SK-N-SH (cell line): ENCODE measurements around the gene B4GALNT4. TPM values are rescaled to one million over a fixed set of nuclear protein-coding genes. Genes with fewer than 3 reads are reported as not detected.

Source experiments
- CTCF ChIA-PET: fragments of 300-600, 350-600 bp; formaldehyde crosslinking; extraction: SDS; loops from one replicate; lab custom pipeline; 2021; lab: Yijun Ruan, JAX
- POLR2A ChIA-PET: fragments of 350-600 bp; sonication (Branson Sonifier 250); formaldehyde crosslinking; extraction: SDS; loops from one replicate; lab custom pipeline; 2020; ENCODE audit warnings: antibody characterized with exemption, inconsistent platforms; lab: Yijun Ruan, JAX
- DNase-seq: peaks from one replicate; pipeline ENCODE4 v3.0.0; 2012
- H2AFZ ChIP-seq: fragments of 200-600 bp; sonication (generic); 2 replicates; pipeline ENCODE4 v1.8.1; 2016; ENCODE audit warnings: antibody characterized with exemption, mild to moderate bottlenecking, low read depth
- H3F3A ChIP-seq: fragments of 200-600 bp; sonication (generic); replicated peaks from 2 replicates; pipeline ENCODE3; 2016; ENCODE audit warnings: antibody characterized with exemption, mild to moderate bottlenecking; ENCODE audit not compliant: insufficient read depth
- H3K27ac ChIP-seq, 2 experiments: fragments of 200-500 bp in 1 of 2; fragments of 200-600 bp in 1 of 2; sonication (Bioruptor generic) in 1 of 2; sonication (generic), shearing (Covaris generic) in 1 of 2; 2 replicates each; pipeline versions ENCODE4 v1.5.1 to v1.6.1; 2014 to 2016; ENCODE audit warnings: low read depth in 2 of 2, inconsistent platforms in 1 of 2, low read length in 1 of 2, mild to moderate bottlenecking in 1 of 2, mixed read lengths in 1 of 2
- H3K27me3 ChIP-seq: fragments of 200-600 bp; sonication (generic), shearing (Covaris generic); 2 replicates; pipeline ENCODE4 v1.6.1; 2016; ENCODE audit warnings: mixed run types; ENCODE audit not compliant: insufficient read depth
- H3K36me3 ChIP-seq, 2 experiments: fragments of 200-500 bp in 1 of 2; fragments of 200-600 bp in 1 of 2; sonication (Bioruptor generic) in 1 of 2; sonication (generic) in 1 of 2; replicated peaks in 1 of 2; 2 replicates each; pipeline versions ENCODE3 to v1.5.1; 2014 to 2016; ENCODE audit warnings: low read length in 1 of 2, mild to moderate bottlenecking in 1 of 2; ENCODE audit not compliant: insufficient read depth in 2 of 2, control insufficient read depth in 1 of 2
- H3K4me1 ChIP-seq, 2 experiments: fragments of 200-500 bp in 1 of 2; fragments of 200-600 bp in 1 of 2; sonication (Bioruptor generic) in 1 of 2; sonication (generic), shearing (Covaris generic) in 1 of 2; 2 replicates each; pipeline versions ENCODE4 v1.5.1 to v1.6.1; 2014 to 2016; ENCODE audit warnings: low read depth in 1 of 2, low read length in 1 of 2, mixed run types in 1 of 2; ENCODE audit not compliant: insufficient read depth in 2 of 2, control insufficient read depth in 1 of 2
- H3K4me2 ChIP-seq: fragments of 200-600 bp; sonication (generic), shearing (Covaris generic); 2 replicates; pipeline ENCODE4 v1.6.1; 2017; ENCODE audit warnings: mixed run types
- H3K4me3 ChIP-seq, 2 experiments: fragments of 200-500 bp in 1 of 2; fragments of 200-600 bp in 1 of 2; sonication (Bioruptor generic) in 1 of 2; sonication (generic), shearing (Covaris generic) in 1 of 2; 2 replicates each; pipeline versions ENCODE4 v1.5.1 to v1.8.1; 2014 to 2016; ENCODE audit warnings: low read depth in 2 of 2, inconsistent platforms in 1 of 2, low read length in 1 of 2, mild to moderate bottlenecking in 1 of 2, mixed read lengths in 1 of 2, moderate library complexity in 1 of 2
- H3K79me2 ChIP-seq: fragments of 200-600 bp; sonication (generic); 2 replicates; pipeline ENCODE4 v1.8.1; 2017; ENCODE audit warnings: mild to moderate bottlenecking; ENCODE audit not compliant: insufficient read depth
- H3K9ac ChIP-seq: fragments of 200-600 bp; sonication (generic); 2 replicates; pipeline ENCODE4 v1.6.1; 2017; ENCODE audit warnings: mixed run types
- H3K9me2 ChIP-seq: fragments of 200-600 bp; sonication (generic); 2 replicates; pipeline ENCODE4 v1.6.1; 2017; ENCODE audit warnings: mixed run types
- H3K9me3 ChIP-seq: fragments of 200-600 bp; sonication (generic); 2 replicates; pipeline ENCODE4 v1.6.1; 2017; ENCODE audit warnings: mixed run types, mild to moderate bottlenecking, moderate library complexity
- H4K20me1 ChIP-seq: fragments of 200-600 bp; sonication (generic); 2 replicates; pipeline ENCODE4 v1.6.1; 2017; ENCODE audit warnings: mild to moderate bottlenecking, mixed run types; ENCODE audit not compliant: insufficient read depth
- CTCF ChIP-seq: fragments of 200-600 bp; sonication (generic); IDR thresholded peaks from 2 replicates; pipeline ENCODE4 v1.6.1; 2017; ENCODE audit warnings: antibody characterized with exemption, mild to moderate bottlenecking, moderate library complexity
- ELF1 ChIP-seq: IDR thresholded peaks from 2 replicates; pipeline ENCODE4 v1.4.0; 2012
- EZH2phosphoT487 ChIP-seq: fragments of 200-600 bp; sonication (generic); IDR thresholded peaks from 2 replicates; pipeline ENCODE4 v1.6.1; 2017; ENCODE audit warnings: low read depth, mixed run types, mild to moderate bottlenecking, antibody characterized with exemption, moderate library complexity, borderline replicate concordance
- GATA2 ChIP-seq: sonication (generic); formaldehyde crosslinking; IDR thresholded peaks from 2 replicates; pipeline ENCODE4 v1.5.0; 2020; ENCODE audit warnings: mild to moderate bottlenecking, missing genetic modification reagents
- IRF3 ChIP-seq: fragments of 150-350 bp; IDR thresholded peaks from 2 replicates; pipeline ENCODE4 v1.6.1; 2016; ENCODE audit warnings: mild to moderate bottlenecking, low read depth, low read length
- JUND ChIP-seq: IDR thresholded peaks from 2 replicates; pipeline ENCODE4 v1.4.0; 2012
- MAX ChIP-seq: IDR thresholded peaks from 2 replicates; pipeline ENCODE4 v1.4.0; 2012; ENCODE audit warnings: low read depth
- MXI1 ChIP-seq: IDR thresholded peaks from 2 replicates; pipeline ENCODE4 v1.6.1; 2012; ENCODE audit warnings: mild to moderate bottlenecking, low read depth, low read length, improper control_type of control experiment
- PBX3 ChIP-seq: IDR thresholded peaks from 2 replicates; pipeline ENCODE4; 2012
- POLR2AphosphoS5 ChIP-seq: IDR thresholded peaks from 2 replicates; pipeline ENCODE4 v1.6.1; 2012; ENCODE audit warnings: low read depth, low read length
- REST ChIP-seq: IDR thresholded peaks from 2 replicates; pipeline ENCODE4 v1.6.1; 2012; ENCODE audit warnings: mild to moderate bottlenecking, low read depth, low read length, moderate library complexity
- RXRA ChIP-seq: IDR thresholded peaks from 2 replicates; pipeline ENCODE4 v1.4.0; 2012; ENCODE audit warnings: low read depth, mild to moderate bottlenecking, borderline replicate concordance
- TAF1 ChIP-seq: IDR thresholded peaks from 2 replicates; pipeline ENCODE4 v1.6.1; 2012; ENCODE audit warnings: low read depth, mild to moderate bottlenecking, low read length, moderate library complexity, borderline replicate concordance
- TCF12 ChIP-seq: IDR thresholded peaks from 2 replicates; pipeline ENCODE4 v1.4.0; 2012
- USF1 ChIP-seq: IDR thresholded peaks from 2 replicates; pipeline ENCODE4 v1.4.0; 2012; ENCODE audit warnings: low read depth, borderline replicate concordance
- USF2 ChIP-seq: fragments of 150-350 bp; IDR thresholded peaks from 2 replicates; pipeline ENCODE4 v1.6.1; 2017; ENCODE audit warnings: antibody characterized with exemption, low read length, low read depth, borderline replicate concordance
- WGBS: methylation state at CpG from one replicate; pipeline ENCODE4 v1.1.6; 2017; ENCODE audit warnings: low lambda C conversion rate; 5-methylcytosine and 5-hydroxymethylcytosine counted together
- polyA plus RNA-seq, 3 experiments: library from polyadenylated mRNA; depleted of rRNA; stranded (reverse); fragments of >200 nt; gene quantifications; 2 replicates each; pipeline ENCODE4 v1.2.3, GENCODE V29; 2012

B4GALNT4 gene
- polyA plus RNA-seq, 1 of the 3 experiments (the other 2 are of a cell fraction), result 66.7 TPM

- Histone ChIP-seq H4K20me1 (no peaks in the 10 kb centered on the region), H3K27ac (no peak overlapping the region), H3K27me3 (peaks cover 30% of the 10 kb centered on the region), H3K9ac (no peak overlapping the region), H3K79me2 (no peaks in the 10 kb centered on the region), H3F3A (no peaks in the 10 kb centered on the region), H3K36me3 (no peaks in the 10 kb centered on the region), H3K4me1 (peaks cover 0 to 7% of the 10 kb centered on the region in 2 experiments; a peak in 1 of 4 replicates), H3K4me3 (no peak overlapping the region), H3K9me2 (no peaks in the 10 kb centered on the region), H3K4me2 (no peak overlapping the region), H3K9me3 (no peaks in the 10 kb centered on the region), H2AFZ (no peak overlapping the region)
- no peak for DNase-seq
- ChIA-PET POLR2A (no interaction called here), CTCF (interaction anchor here (1.2 kb wide), 1 partner anchor 9 kb away, joined by 3 read pairs; no protein-coding TSS in a partner anchor)
- WGBS, result 64% methylated on average over 10 of the region's 20 CpGs
- TF ChIP-seq PBX3 (no peak), TCF12 (no peak), USF1 (no peak), CTCF (no peak), MXI1 (no peak), POLR2AphosphoS5 (no peak), GATA2 (CRISPR knock-in tag) (no peak), EZH2phosphoT487 (no peak), REST (no peak), JUND (no peak), MAX (no peak), ELF1 (no peak), USF2 (no peak), RXRA (no peak), IRF3 (no peak), TAF1 (no peak)
These were observed 50.1 kb downstream of the B4GALNT4 start for GRCh38 chr11:419248-420005.
